ENCODE results near the gene GPRC5C. TPM values are rescaled to one million over a fixed set of nuclear protein-coding genes. Genes with fewer than 3 reads are reported as not detected.
A peak's percentile ranks its signal among the peaks of the same experiment; 100 is the strongest.

Gene GPRC5C
- total and polyA plus RNA-seq, 4 donors: 41.9 to 81.4 (median 66.1) TPM

- ATAC-seq (ENCODE audit: insufficient read depth, low FRiP score): no peak
- 86 to 91% methylated on average over 7 of the region's 7 CpGs for WGBS, 2 donors
- TF ChIP-seq, protein P1, sequence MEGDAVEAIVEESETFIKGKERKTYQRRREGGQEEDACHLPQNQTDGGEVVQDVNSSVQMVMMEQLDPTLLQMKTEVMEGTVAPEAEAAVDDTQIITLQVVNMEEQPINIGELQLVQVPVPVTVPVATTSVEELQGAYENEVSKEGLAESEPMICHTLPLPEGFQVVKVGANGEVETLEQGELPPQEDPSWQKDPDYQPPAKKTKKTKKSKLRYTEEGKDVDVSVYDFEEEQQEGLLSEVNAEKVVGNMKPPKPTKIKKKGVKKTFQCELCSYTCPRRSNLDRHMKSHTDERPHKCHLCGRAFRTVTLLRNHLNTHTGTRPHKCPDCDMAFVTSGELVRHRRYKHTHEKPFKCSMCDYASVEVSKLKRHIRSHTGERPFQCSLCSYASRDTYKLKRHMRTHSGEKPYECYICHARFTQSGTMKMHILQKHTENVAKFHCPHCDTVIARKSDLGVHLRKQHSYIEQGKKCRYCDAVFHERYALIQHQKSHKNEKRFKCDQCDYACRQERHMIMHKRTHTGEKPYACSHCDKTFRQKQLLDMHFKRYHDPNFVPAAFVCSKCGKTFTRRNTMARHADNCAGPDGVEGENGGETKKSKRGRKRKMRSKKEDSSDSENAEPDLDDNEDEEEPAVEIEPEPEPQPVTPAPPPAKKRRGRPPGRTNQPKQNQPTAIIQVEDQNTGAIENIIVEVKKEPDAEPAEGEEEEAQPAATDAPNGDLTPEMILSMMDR (IDR thresholded peaks at IDR 0.05; ENCODE audit: control extremely low read depth, extremely low read depth): no peak
- no peaks in the 10 kb centered on the region for H3K27me3 ChIP-seq (ENCODE audit: control insufficient read depth in 3 of 3, insufficient read depth in 3 of 3, low read length in 2 of 3)
- H3K36me3 ChIP-seq (ENCODE audit: control insufficient read depth in 4 of 4, insufficient read depth in 4 of 4, low read length in 4 of 4): peaks cover 0 to 5% (median 0%) of the 10 kb centered on the region in 4 donors
- H3K9me3 ChIP-seq (ENCODE audit: control insufficient read depth in 4 of 4, insufficient read depth in 3 of 4, low read length in 3 of 4): no peaks in the 10 kb centered on the region
- H3K9ac ChIP-seq (ENCODE audit: insufficient read depth in 1 of 2, low read length in 2 of 2): no peak overlapping the region
- H3K4me3 ChIP-seq: no peak overlapping the region
- peak overlapping the region in 1 of 2 donors; percentile 32 for H3K27ac ChIP-seq (ENCODE audit: low read depth in 1 of 2, low read length in 1 of 2)
- DNase-seq: peak in 2 of 3 donors; percentile 48 to 51
- H3K4me1 ChIP-seq (ENCODE audit: control insufficient read depth in 5 of 5, insufficient read depth in 5 of 5, low read length in 5 of 5): peaks cover 0 to 43% (median 33%) of the 10 kb centered on the region in 5 donors
Measured at GRCh38 chr17:74445158-74445557, 13.3 kb downstream of the GPRC5C start.

DNA sequence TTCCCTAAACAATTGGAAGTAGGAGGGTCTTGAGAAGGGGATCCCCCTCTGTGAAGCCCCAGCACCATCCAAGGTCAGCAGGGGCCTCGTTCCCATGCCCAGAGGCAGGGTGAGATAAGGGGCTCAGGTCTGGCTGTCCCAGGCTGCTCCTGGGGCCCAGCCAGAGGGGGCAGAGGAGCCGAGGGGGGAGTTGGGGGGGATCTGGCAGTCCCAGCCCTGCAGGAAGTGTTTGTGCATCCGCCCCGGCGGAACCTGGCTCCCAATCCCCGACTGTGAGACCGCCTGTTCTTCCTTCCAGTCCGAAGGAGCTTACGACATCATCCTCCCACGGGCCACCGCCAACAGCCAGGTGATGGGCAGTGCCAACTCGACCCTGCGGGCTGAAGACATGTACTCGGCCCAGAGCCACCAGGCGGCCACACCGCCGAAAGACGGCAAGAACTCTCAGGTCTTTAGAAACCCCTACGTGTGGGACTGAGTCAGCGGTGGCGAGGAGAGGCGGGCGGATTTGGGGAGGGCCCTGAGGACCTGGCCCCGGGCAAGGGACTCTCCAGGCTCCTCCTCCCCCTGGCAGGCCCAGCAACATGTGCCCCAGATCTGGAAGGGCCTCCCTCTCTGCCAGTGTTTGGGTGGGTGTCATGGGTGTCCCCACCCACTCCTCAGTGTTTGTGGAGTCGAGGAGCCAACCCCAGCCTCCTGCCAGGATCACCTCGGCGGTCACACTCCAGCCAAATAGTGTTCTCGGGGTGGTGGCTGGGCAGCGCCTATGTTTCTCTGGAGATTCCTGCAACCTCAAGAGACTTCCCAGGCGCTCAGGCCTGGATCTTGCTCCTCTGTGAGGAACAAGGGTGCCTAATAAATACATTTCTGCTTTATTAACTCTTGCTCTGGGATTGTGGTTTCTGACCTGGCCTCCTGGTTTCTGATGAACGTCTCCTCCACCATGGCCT, 14.9 kb downstream of the GPRC5C start:
- Histone ChIP-seq H3K27ac (ENCODE audit: low read depth in 1 of 2, low read length in 1 of 2) (peak overlapping the region; percentile 57 to 63), H3K4me3 (no peak overlapping the region), H3K9ac (ENCODE audit: insufficient read depth in 1 of 2, low read length in 2 of 2) (peak overlapping the region in 1 of 2 donors; percentile 11), H3K4me1 (ENCODE audit: control insufficient read depth in 5 of 5, insufficient read depth in 5 of 5, low read length in 5 of 5) (peaks cover 0 to 43% (median 32%) of the 10 kb centered on the region in 5 donors), H3K27me3 (ENCODE audit: control insufficient read depth in 3 of 3, insufficient read depth in 3 of 3, low read length in 2 of 3) (no peaks in the 10 kb centered on the region), H3K36me3 (ENCODE audit: control insufficient read depth in 4 of 4, insufficient read depth in 4 of 4, low read length in 4 of 4) (peaks cover 0 to 4% (median 0%) of the 10 kb centered on the region in 4 donors), H3K9me3 (ENCODE audit: control insufficient read depth in 4 of 4, insufficient read depth in 3 of 4, low read length in 3 of 4) (no peaks in the 10 kb centered on the region)
- TF ChIP-seq, protein P1 (IDR thresholded peaks at IDR 0.05; ENCODE audit: control extremely low read depth, extremely low read depth): no peak
- whole genome bisulfite sequencing, 2 donors: 26 to 40% methylated on average over 30 to 31 of the region's 31 CpGs
- DNase-seq (peak in 2 of 3 donors; percentile 49 to 75), ATAC-seq (ENCODE audit: insufficient read depth, low FRiP score) (no peak)

DNA sequence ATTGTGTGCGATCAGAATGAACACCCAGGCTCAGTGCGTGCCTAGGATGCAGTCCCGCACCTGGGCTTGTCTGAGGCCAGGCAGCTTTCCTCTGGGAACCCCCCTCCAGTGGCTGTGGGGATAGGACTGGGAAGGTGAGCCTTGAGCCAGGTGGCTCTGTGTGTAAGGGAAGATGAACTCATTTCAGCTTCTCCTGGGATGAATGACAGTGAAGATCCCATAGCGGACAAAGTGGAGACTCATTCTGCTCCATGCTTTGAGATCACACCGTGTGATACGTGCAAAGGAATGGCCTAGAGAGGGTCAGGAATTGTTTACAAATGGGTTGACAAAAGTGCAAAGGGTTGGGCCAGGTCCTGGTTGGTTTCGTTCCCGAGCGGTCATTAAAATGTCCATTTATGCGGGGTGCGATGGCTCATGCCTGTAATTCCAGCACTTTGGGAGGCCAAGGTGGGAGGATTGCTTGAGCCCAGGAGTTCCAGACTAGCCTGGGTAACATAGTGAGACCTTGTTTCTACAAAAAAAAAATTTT, 15.8 kb downstream of the GPRC5C start:
- DNase-seq: no peak
- H3K4me1 ChIP-seq (ENCODE audit: control insufficient read depth in 5 of 5, insufficient read depth in 5 of 5, low read length in 5 of 5): peaks cover 0 to 37% (median 33%) of the 10 kb centered on the region in 5 donors
- TF ChIP-seq, protein P1 (IDR thresholded peaks at IDR 0.05; ENCODE audit: control extremely low read depth, extremely low read depth): no peak

More for the DNA sequence above, 15.8 kb downstream of the GPRC5C start:
- Histone ChIP-seq H3K9ac (ENCODE audit: insufficient read depth in 1 of 2, low read length in 2 of 2) (no peak overlapping the region), H3K9me3 (ENCODE audit: control insufficient read depth in 4 of 4, insufficient read depth in 3 of 4, low read length in 3 of 4) (no peaks in the 10 kb centered on the region), H3K36me3 (ENCODE audit: control insufficient read depth in 4 of 4, insufficient read depth in 4 of 4, low read length in 4 of 4) (no peaks in the 10 kb centered on the region), H3K27ac (ENCODE audit: low read depth in 1 of 2, low read length in 1 of 2) (peak overlapping the region in 1 of 2 donors; percentile 27), H3K27me3 (ENCODE audit: control insufficient read depth in 3 of 3, insufficient read depth in 3 of 3, low read length in 2 of 3) (no peaks in the 10 kb centered on the region), H3K4me3 (no peak overlapping the region)
- no peak for ATAC-seq (ENCODE audit: insufficient read depth, low FRiP score)
- 94 to 95% methylated on average over 11 of the region's 11 CpGs for WGBS, 2 donors

Data from lung (tissue), 12 donors.